ENCODE measurements around the gene VWDE.

VWDE gene

DNA sequence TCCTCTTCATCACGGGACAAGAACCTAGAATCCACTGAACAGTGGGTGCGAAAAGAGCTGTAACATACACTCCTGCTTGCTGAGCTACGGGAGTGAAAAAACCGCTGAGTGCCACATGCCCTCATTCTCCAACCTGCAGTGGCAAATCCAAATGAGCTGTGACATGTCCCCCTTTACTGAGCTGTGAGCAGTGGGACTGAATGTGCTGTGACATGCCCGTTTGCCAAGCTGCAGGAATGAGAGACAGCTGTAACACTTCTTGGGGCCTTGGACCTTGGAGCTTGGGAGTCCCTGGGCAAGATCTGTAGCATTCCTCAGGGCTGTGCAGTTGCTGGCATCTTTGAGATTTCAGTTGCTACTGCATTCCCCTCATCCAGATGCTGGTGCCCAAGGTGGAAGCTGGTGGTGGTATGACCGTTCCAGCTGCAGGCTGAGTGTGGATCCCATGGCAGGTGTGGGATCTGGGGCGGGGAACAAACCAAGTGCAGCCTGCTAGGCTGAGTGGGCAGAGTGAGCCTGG, 107.6 kb downstream of the VWDE start:
- Histone ChIP-seq H3K27ac (ENCODE audit: low read depth, low read length) (no peak overlapping the region), H3K9ac (ENCODE audit: low read length) (no peak overlapping the region), H3K27me3 (ENCODE audit: control insufficient read depth, insufficient read depth, low read length) (no peaks in the 10 kb centered on the region), H3K36me3 (ENCODE audit: control insufficient read depth, insufficient read depth, low read length) (no peaks in the 10 kb centered on the region), H3K4me3 (ENCODE audit: low read length) (no peak overlapping the region), H3K4me1 (ENCODE audit: control insufficient read depth, insufficient read depth, low read length) (no peaks in the 10 kb centered on the region)

DNA sequence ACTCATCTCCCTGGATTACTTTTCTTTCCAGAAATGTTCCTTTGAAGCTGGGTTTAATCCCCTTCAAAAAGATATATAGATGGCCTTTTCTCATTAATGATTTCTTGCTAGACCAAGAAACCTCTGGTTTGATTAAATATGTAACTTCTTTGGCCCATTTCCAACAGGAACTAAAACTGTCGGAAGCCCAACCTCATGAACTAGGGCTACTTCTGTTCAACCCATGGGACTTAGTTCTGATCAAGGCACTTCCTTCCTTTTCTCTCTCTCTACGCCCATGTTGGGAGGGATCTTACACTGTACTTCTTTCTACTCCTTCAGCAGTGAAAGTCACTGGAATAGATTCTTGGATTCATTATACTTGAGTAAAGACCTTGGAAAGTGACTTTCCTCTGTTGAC, 109.0 kb downstream of the VWDE start:
- Histone ChIP-seq H3K36me3 (ENCODE audit: control insufficient read depth, insufficient read depth, low read length) (no peaks in the 10 kb centered on the region), H3K27ac (ENCODE audit: low read depth, low read length) (no peak overlapping the region), H3K4me3 (ENCODE audit: low read length) (no peak overlapping the region), H3K9ac (ENCODE audit: low read length) (no peak overlapping the region), H3K27me3 (ENCODE audit: control insufficient read depth, insufficient read depth, low read length) (no peaks in the 10 kb centered on the region), H3K4me1 (ENCODE audit: control insufficient read depth, insufficient read depth, low read length) (no peaks in the 10 kb centered on the region)

DNA sequence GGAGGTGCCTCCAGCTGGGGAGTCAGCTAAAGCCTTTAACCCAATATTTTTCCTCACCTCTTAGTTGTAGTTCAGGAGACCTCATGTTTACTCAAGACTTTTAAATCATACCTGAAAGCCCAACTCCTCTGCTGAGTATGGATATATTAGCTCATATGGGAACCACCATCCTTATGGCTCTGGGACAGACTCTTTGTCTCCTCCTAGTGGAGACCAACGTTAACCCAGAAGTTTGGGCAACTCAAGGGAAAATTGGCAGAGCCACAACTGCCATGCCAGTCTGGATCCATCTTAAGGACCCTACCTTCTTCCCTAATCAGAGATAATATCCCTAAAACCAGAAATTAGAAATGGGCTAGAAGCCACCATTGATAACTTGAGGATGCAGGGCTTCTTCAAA, 111.8 kb downstream of the VWDE start:
- Histone ChIP-seq H3K9ac (ENCODE audit: low read length) (no peak overlapping the region), H3K27ac (ENCODE audit: low read depth, low read length) (no peak overlapping the region), H3K4me1 (ENCODE audit: control insufficient read depth, insufficient read depth, low read length) (no peaks in the 10 kb centered on the region), H3K27me3 (ENCODE audit: control insufficient read depth, insufficient read depth, low read length) (no peaks in the 10 kb centered on the region), H3K36me3 (ENCODE audit: control insufficient read depth, insufficient read depth, low read length) (no peaks in the 10 kb centered on the region), H3K4me3 (ENCODE audit: low read length) (no peak overlapping the region)

DNA sequence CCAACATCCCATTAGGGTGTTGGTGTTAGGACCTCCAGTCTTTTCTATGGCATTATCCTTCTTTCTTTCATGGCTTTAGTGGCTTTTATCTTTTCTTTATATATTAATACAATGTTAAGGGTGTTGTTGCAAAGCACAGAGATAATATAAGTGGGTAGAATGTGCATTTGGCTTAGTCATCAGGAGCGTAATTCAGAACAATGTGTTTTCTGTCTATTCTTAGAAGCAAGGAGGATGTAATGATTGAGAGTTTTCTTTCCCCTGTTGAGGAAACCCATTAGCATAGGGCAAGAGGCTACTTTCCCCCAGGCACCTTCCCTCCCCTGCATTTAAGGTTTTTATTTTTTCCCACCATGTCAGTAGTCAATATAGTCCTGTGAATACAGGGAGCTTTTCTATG, 112.9 kb downstream of the VWDE start:
- Histone ChIP-seq H3K36me3 (ENCODE audit: control insufficient read depth, insufficient read depth, low read length) (no peaks in the 10 kb centered on the region), H3K27ac (ENCODE audit: low read depth, low read length) (no peak overlapping the region), H3K4me3 (ENCODE audit: low read length) (no peak overlapping the region), H3K4me1 (ENCODE audit: control insufficient read depth, insufficient read depth, low read length) (no peaks in the 10 kb centered on the region), H3K27me3 (ENCODE audit: control insufficient read depth, insufficient read depth, low read length) (no peaks in the 10 kb centered on the region), H3K9ac (ENCODE audit: low read length) (no peak overlapping the region)

DNA sequence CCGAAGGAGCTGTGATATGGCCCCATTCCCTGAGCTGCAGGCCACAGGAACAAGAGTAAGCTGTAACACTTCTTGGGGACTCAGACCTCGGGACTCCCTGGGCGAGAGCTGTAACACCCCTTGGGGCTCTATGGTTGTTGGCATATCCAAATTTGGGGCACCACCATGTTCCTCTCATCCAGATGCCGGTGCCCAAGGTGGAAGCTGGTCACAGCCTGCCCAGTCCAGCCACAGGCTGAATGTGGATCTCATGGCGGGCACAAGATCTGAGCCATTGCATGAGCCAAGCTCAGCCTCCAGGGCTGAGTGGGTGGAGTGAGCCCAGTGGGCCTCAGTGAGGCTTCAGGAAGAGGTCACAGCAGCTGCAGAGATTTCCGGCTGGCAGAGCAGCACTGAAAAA, 113.7 kb downstream of the VWDE start:
- Histone ChIP-seq H3K9ac (ENCODE audit: low read length) (no peak overlapping the region), H3K4me1 (ENCODE audit: control insufficient read depth, insufficient read depth, low read length) (no peaks in the 10 kb centered on the region), H3K4me3 (ENCODE audit: low read length) (no peak overlapping the region), H3K36me3 (ENCODE audit: control insufficient read depth, insufficient read depth, low read length) (no peaks in the 10 kb centered on the region), H3K27ac (ENCODE audit: low read depth, low read length) (no peak overlapping the region), H3K27me3 (ENCODE audit: control insufficient read depth, insufficient read depth, low read length) (no peaks in the 10 kb centered on the region)

DNA sequence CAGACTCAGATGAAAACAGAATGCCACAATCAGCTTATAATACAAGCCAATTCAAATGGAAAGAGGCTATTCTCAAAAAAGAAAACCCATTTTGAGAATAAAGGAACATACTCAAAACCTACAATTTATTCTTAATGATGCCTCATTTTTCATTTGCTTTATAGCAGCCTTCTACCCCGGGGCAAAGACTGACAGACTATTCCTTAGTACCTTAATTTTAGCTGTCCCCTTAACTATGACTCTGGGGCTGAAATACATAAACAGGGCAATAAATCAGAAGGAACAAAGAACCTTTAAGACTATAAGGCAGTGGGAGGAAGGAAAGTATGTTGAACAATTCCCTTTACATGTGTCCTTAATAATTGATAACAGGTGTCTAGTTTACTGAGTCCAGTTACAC, 115.8 kb downstream of the VWDE start:
- Histone ChIP-seq H3K9ac (ENCODE audit: low read length) (no peak overlapping the region), H3K4me1 (ENCODE audit: control insufficient read depth, insufficient read depth, low read length) (no peaks in the 10 kb centered on the region), H3K4me3 (ENCODE audit: low read length) (no peak overlapping the region), H3K27ac (ENCODE audit: low read depth, low read length) (no peak overlapping the region), H3K27me3 (ENCODE audit: control insufficient read depth, insufficient read depth, low read length) (no peaks in the 10 kb centered on the region), H3K36me3 (ENCODE audit: control insufficient read depth, insufficient read depth, low read length) (no peaks in the 10 kb centered on the region)

DNA sequence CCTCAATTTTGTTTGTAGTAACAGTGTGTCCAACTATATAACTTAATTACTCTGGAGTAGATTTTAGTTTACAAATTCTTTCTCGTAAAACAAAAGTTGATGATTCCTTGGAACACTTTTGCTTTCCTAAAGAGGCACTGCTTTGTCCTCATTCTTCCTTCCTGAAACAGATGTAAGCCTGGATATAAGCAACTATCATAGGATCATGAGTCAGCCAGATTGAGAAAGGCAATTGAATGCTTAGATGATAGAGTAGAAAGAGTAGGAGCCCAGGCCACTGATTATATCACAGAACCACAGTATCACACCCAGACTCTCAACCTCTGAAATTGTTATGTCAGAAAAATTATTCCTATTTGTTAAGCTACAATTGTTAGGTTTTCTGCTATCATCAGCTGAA, 122.6 kb downstream of the VWDE start:
- H3K27me3 ChIP-seq (ENCODE audit: control insufficient read depth, insufficient read depth, low read length) = no peaks in the 10 kb centered on the region
- H3K4me3 ChIP-seq (ENCODE audit: low read length) = no peak overlapping the region
- H3K9ac ChIP-seq (ENCODE audit: low read length) = no peak overlapping the region
- H3K4me1 ChIP-seq (ENCODE audit: control insufficient read depth, insufficient read depth, low read length) = no peaks in the 10 kb centered on the region
- no peak overlapping the region for H3K27ac ChIP-seq (ENCODE audit: low read depth, low read length)
- H3K36me3 ChIP-seq (ENCODE audit: control insufficient read depth, insufficient read depth, low read length) = no peaks in the 10 kb centered on the region
